SK-N-SH (cell line): ENCODE results near the gene KCTD11. TPM values are rescaled to one million over a fixed set of nuclear protein-coding genes. Genes with fewer than 3 reads are reported as not detected.
"Not testable (repeated sequence)": the region's sequence is repeated elsewhere in the genome, so short reads cannot be mapped to it uniquely, and the experiment has no call there.

Experiments used
- CTCF ChIA-PET: fragments of 300-600, 350-600 bp; formaldehyde crosslinking; extraction: SDS; loops from one replicate; lab custom pipeline; 2021; lab: Yijun Ruan, JAX
- POLR2A ChIA-PET: fragments of 350-600 bp; sonication (Branson Sonifier 250); formaldehyde crosslinking; extraction: SDS; loops from one replicate; lab custom pipeline; 2020; ENCODE audit warnings: antibody characterized with exemption, inconsistent platforms; lab: Yijun Ruan, JAX
- DNase-seq: peaks from one replicate; pipeline ENCODE4 v3.0.0; 2012
- H2AFZ ChIP-seq: fragments of 200-600 bp; sonication (generic); 2 replicates; pipeline ENCODE4 v1.8.1; 2016; ENCODE audit warnings: antibody characterized with exemption, mild to moderate bottlenecking, low read depth
- H3F3A ChIP-seq: fragments of 200-600 bp; sonication (generic); replicated peaks from 2 replicates; pipeline ENCODE3; 2016; ENCODE audit warnings: antibody characterized with exemption, mild to moderate bottlenecking; ENCODE audit not compliant: insufficient read depth
- H3K27ac ChIP-seq, 2 experiments: fragments of 200-500 bp in 1 of 2; fragments of 200-600 bp in 1 of 2; sonication (Bioruptor generic) in 1 of 2; sonication (generic), shearing (Covaris generic) in 1 of 2; 2 replicates each; pipeline versions ENCODE4 v1.5.1 to v1.6.1; 2014 to 2016; ENCODE audit warnings: low read depth in 2 of 2, inconsistent platforms in 1 of 2, low read length in 1 of 2, mild to moderate bottlenecking in 1 of 2, mixed read lengths in 1 of 2
- H3K27me3 ChIP-seq: fragments of 200-600 bp; sonication (generic), shearing (Covaris generic); 2 replicates; pipeline ENCODE4 v1.6.1; 2016; ENCODE audit warnings: mixed run types; ENCODE audit not compliant: insufficient read depth
- H3K36me3 ChIP-seq, 2 experiments: fragments of 200-500 bp in 1 of 2; fragments of 200-600 bp in 1 of 2; sonication (Bioruptor generic) in 1 of 2; sonication (generic) in 1 of 2; replicated peaks in 1 of 2; 2 replicates each; pipeline versions ENCODE3 to v1.5.1; 2014 to 2016; ENCODE audit warnings: low read length in 1 of 2, mild to moderate bottlenecking in 1 of 2; ENCODE audit not compliant: insufficient read depth in 2 of 2, control insufficient read depth in 1 of 2
- H3K4me1 ChIP-seq, 2 experiments: fragments of 200-500 bp in 1 of 2; fragments of 200-600 bp in 1 of 2; sonication (Bioruptor generic) in 1 of 2; sonication (generic), shearing (Covaris generic) in 1 of 2; 2 replicates each; pipeline versions ENCODE4 v1.5.1 to v1.6.1; 2014 to 2016; ENCODE audit warnings: low read depth in 1 of 2, low read length in 1 of 2, mixed run types in 1 of 2; ENCODE audit not compliant: insufficient read depth in 2 of 2, control insufficient read depth in 1 of 2
- H3K4me2 ChIP-seq: fragments of 200-600 bp; sonication (generic), shearing (Covaris generic); 2 replicates; pipeline ENCODE4 v1.6.1; 2017; ENCODE audit warnings: mixed run types
- H3K4me3 ChIP-seq, 2 experiments: fragments of 200-500 bp in 1 of 2; fragments of 200-600 bp in 1 of 2; sonication (Bioruptor generic) in 1 of 2; sonication (generic), shearing (Covaris generic) in 1 of 2; 2 replicates each; pipeline versions ENCODE4 v1.5.1 to v1.8.1; 2014 to 2016; ENCODE audit warnings: low read depth in 2 of 2, inconsistent platforms in 1 of 2, low read length in 1 of 2, mild to moderate bottlenecking in 1 of 2, mixed read lengths in 1 of 2, moderate library complexity in 1 of 2
- H3K79me2 ChIP-seq: fragments of 200-600 bp; sonication (generic); 2 replicates; pipeline ENCODE4 v1.8.1; 2017; ENCODE audit warnings: mild to moderate bottlenecking; ENCODE audit not compliant: insufficient read depth
- H3K9ac ChIP-seq: fragments of 200-600 bp; sonication (generic); 2 replicates; pipeline ENCODE4 v1.6.1; 2017; ENCODE audit warnings: mixed run types
- H3K9me2 ChIP-seq: fragments of 200-600 bp; sonication (generic); 2 replicates; pipeline ENCODE4 v1.6.1; 2017; ENCODE audit warnings: mixed run types
- H3K9me3 ChIP-seq: fragments of 200-600 bp; sonication (generic); 2 replicates; pipeline ENCODE4 v1.6.1; 2017; ENCODE audit warnings: mixed run types, mild to moderate bottlenecking, moderate library complexity
- H4K20me1 ChIP-seq: fragments of 200-600 bp; sonication (generic); 2 replicates; pipeline ENCODE4 v1.6.1; 2017; ENCODE audit warnings: mild to moderate bottlenecking, mixed run types; ENCODE audit not compliant: insufficient read depth
- CHD2 ChIP-seq: fragments of 150-350 bp; IDR thresholded peaks from 2 replicates; pipeline ENCODE4 v1.6.1; 2018; ENCODE audit warnings: low read length; ENCODE audit not compliant: partially characterized antibody
- ELF1 ChIP-seq: IDR thresholded peaks from 2 replicates; pipeline ENCODE4 v1.4.0; 2012
- GABPA ChIP-seq: IDR thresholded peaks from 2 replicates; pipeline ENCODE4 v1.4.0; 2012; ENCODE audit warnings: low read depth, mild to moderate bottlenecking
- IRF3 ChIP-seq: fragments of 150-350 bp; IDR thresholded peaks from 2 replicates; pipeline ENCODE4 v1.6.1; 2016; ENCODE audit warnings: mild to moderate bottlenecking, low read depth, low read length
- MAX ChIP-seq: IDR thresholded peaks from 2 replicates; pipeline ENCODE4 v1.4.0; 2012; ENCODE audit warnings: low read depth
- NFIC ChIP-seq: IDR thresholded peaks from 2 replicates; pipeline ENCODE4 v1.4.0; 2012; ENCODE audit warnings: borderline replicate concordance
- RCOR1 ChIP-seq: fragments of 150-350 bp; IDR thresholded peaks from 2 replicates; pipeline ENCODE4 v1.6.1; 2017; ENCODE audit warnings: antibody characterized with exemption, low read length
- RFX5 ChIP-seq: IDR thresholded peaks from 2 replicates; pipeline ENCODE4 v1.6.1; 2012; ENCODE audit warnings: mild to moderate bottlenecking, improper control_type of control experiment, low read length
- SMC3 ChIP-seq: IDR thresholded peaks from 2 replicates; pipeline ENCODE4 v1.6.1; 2012; ENCODE audit warnings: low read depth, low read length, improper control_type of control experiment
- ZBTB33 ChIP-seq: IDR thresholded peaks from 2 replicates; pipeline ENCODE4 v1.4.0; 2012; ENCODE audit warnings: low read depth, borderline replicate concordance
- WGBS: methylation state at CpG from one replicate; pipeline ENCODE4 v1.1.6; 2017; ENCODE audit warnings: low lambda C conversion rate; 5-methylcytosine and 5-hydroxymethylcytosine counted together
- polyA plus RNA-seq, 3 experiments: library from polyadenylated mRNA; depleted of rRNA; stranded (reverse); fragments of >200 nt; gene quantifications; 2 replicates each; pipeline ENCODE4 v1.2.3, GENCODE V29; 2012

Gene KCTD11
- polyA plus RNA-seq, 1 of the 3 experiments (the other 2 are of a cell fraction): 9.5 TPM

GRCh38 chr17:7336240-7337175 is 15.5 kb upstream of the KCTD11 start, which contains the start of gene ACAP1:
Gene ACAP1, plus strand, starts transcription at chr17:7336529. Its CDS starts 206 bp downstream, at chr17:7336735.
- POLR2A ChIA-PET: interaction anchor here (0.6 kb wide), 2 partner anchors 8 to 298 kb away, joined by 3 to 4 read pairs; no protein-coding TSS in a partner anchor
- CTCF ChIA-PET: interaction anchor here (0.5 to 4.8 kb wide), 10 partner anchors 8 to 284 kb away, joined by 3 to 33 read pairs (median 4); no protein-coding TSS in a partner anchor
- WGBS: 67% methylated on average over 17 of the region's 17 CpGs

GRCh38 chr17:7337600-7337999 is 14.4 kb upstream of the KCTD11 start:
- H3K4me3 ChIP-seq, H2AFZ ChIP-seq, H3K9me3 ChIP-seq, H3K36me3 ChIP-seq, H3K79me2 ChIP-seq, POLR2A ChIA-PET, DNase-seq, H3K9ac ChIP-seq, H3K4me2 ChIP-seq, H3K27ac ChIP-seq, H4K20me1 ChIP-seq, H3K4me1 ChIP-seq, H3K9me2 ChIP-seq, H3F3A ChIP-seq: not testable (repeated sequence)
- CTCF ChIA-PET: interaction anchor here (0.8 to 4.8 kb wide), 7 partner anchors 7 to 285 kb away, joined by 3 to 33 read pairs (median 6); no protein-coding TSS in a partner anchor
- WGBS: 79% methylated on average over 7 of the region's 7 CpGs
- peaks cover 18% of the 10 kb centered on the region for H3K27me3 ChIP-seq

More at GRCh38 chr17:7336240-7337175, 15.5 kb upstream of the KCTD11 start, which contains the start of gene ACAP1:
- no peak within 1 kb of the TSS for H3K9ac ChIP-seq
- no peak for DNase-seq
- H2AFZ ChIP-seq: no peak within 1 kb of the TSS
- no peaks in the 10 kb centered on the region for H3K36me3 ChIP-seq
- H3K4me1 ChIP-seq: no peaks in the 10 kb centered on the region
- no peaks in the 10 kb centered on the region for H3K79me2 ChIP-seq
- H3K4me2 ChIP-seq: no peak within 1 kb of the TSS
- H3K4me3 ChIP-seq: no peak within 1 kb of the TSS
- H3F3A ChIP-seq: no peaks in the 10 kb centered on the region
- no peaks in the 10 kb centered on the region for H4K20me1 ChIP-seq
- no peaks in the 10 kb centered on the region for H3K9me3 ChIP-seq
- no peak within 1 kb of the TSS for H3K27ac ChIP-seq
- no peaks in the 10 kb centered on the region for H3K9me2 ChIP-seq
- peaks cover 18% of the 10 kb centered on the region for H3K27me3 ChIP-seq
- TF ChIP-seq ZBTB33: no peak
- no peak for TF ChIP-seq RCOR1
- no peak for TF ChIP-seq CHD2
- no peak for TF ChIP-seq IRF3
- no peak for TF ChIP-seq ELF1
- no peak for TF ChIP-seq NFIC
- TF ChIP-seq MAX: no peak
- TF ChIP-seq GABPA: no peak
- TF ChIP-seq SMC3: no peak
- TF ChIP-seq RFX5: no peak
